Effector memory CD8-positive, alpha-beta T cell (primary cell): Measurements from ENCODE around the gene ARHGEF28.
A peak's percentile ranks its signal among the peaks of the same experiment; 100 is the strongest.

ENCODE experiments used
- ATAC-seq: fragments of 150-1000 bp; cut with Tn5 transposase; replicated peaks from 2 replicates; pipeline ENCODE4 v1.10.0; 2021; ENCODE audit warnings: mild to moderate bottlenecking, moderate library complexity
- DNase-seq, 3 experiments: peaks; one replicate each; pipeline ENCODE4 v3.0.0; 2021
- H3K27ac Mint-ChIP-seq, 2 donors: one replicate each; pipeline ENCODE4 v1.8.0; 2022; ENCODE audit warnings: mild to moderate bottlenecking in 2 of 2, mixed read lengths in 2 of 2, moderate library complexity in 2 of 2
- H3K27me3 Mint-ChIP-seq, 2 donors: one replicate each; pipeline ENCODE4 v1.8.0; 2022; ENCODE audit warnings: mixed read lengths in 2 of 2
- H3K36me3 Mint-ChIP-seq: one replicate; pipeline ENCODE4 v1.8.0; 2022; ENCODE audit warnings: mild to moderate bottlenecking, moderate library complexity, mixed read lengths; ENCODE audit not compliant: insufficient read depth
- H3K4me1 Mint-ChIP-seq, 2 donors: one replicate each; pipeline ENCODE4 v1.8.0; 2022; ENCODE audit warnings: low read depth in 2 of 2, mixed read lengths in 2 of 2
- H3K4me3 Mint-ChIP-seq, 2 donors: one replicate each; pipeline ENCODE4 v1.8.0; 2022; ENCODE audit warnings: mild to moderate bottlenecking in 2 of 2, mixed read lengths in 2 of 2, moderate library complexity in 2 of 2
- H3K9me3 Mint-ChIP-seq, 2 donors: one replicate each; pipeline ENCODE4 v1.8.0; 2022; ENCODE audit warnings: mixed read lengths in 2 of 2

Gene ARHGEF28

DNA sequence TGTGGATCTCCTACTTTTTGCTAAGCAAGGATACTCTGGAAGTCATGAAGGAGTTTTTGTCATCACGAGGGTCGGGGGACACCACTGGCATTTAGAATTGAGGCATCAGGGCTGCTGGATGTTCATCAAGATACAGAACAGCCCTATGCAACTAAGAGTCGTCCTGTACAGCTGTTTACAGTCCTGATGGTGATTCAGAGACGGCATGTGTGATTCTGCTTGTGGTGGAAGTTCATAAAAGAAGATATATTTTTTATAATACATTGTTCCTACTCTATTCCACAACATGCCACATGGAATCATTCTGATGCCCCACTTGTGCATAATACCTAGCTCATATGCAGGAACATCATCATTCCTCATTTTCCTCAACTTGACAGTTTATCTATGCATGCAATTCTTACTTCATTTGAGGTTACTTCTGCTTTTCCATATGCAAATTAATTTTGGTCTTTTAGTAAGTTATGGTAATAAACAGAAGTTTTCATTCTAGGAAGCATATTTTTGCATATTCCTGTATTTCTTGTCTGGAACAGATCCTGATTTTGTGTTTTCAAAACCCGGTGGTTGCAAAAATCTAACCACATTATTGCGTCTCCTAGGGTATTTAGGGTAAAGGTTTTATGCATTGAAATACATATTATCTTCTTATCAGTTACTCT lies 155.2 kb downstream of the ARHGEF28 start:
- DNase-seq (no peak), ATAC-seq (no peak)
- no peaks in the 10 kb centered on the region for H3K36me3 Mint-ChIP-seq
- H3K27ac Mint-ChIP-seq = no peak overlapping the region
- H3K4me1 Mint-ChIP-seq = no peaks in the 10 kb centered on the region
- peaks cover 0 to 31% of the 10 kb centered on the region in 2 donors for H3K27me3 Mint-ChIP-seq
- H3K4me3 Mint-ChIP-seq = no peak overlapping the region
- H3K9me3 Mint-ChIP-seq = no peaks in the 10 kb centered on the region

DNA sequence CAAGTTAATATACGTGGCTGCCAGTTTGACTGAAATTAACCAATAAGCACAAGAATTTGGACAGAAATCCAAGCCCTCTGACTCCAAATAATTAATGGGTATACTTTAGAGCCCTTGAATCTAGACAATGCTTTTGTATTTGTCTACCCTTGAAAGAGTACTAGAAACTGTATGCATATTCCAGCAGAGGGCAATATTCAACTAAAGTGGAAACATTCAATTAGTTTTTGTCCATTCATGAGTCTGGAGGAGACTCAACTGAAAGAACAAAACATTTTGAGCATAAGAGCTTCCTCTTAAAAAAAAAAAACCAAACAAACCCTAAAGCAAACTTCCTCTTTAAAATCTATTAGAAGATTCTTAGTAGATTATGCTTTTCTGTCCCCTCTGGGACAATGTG lies 157.8 kb downstream of the ARHGEF28 start:
- Mint-ChIP-seq H3K4me3 (no peak overlapping the region), H3K36me3 (no peaks in the 10 kb centered on the region), H3K9me3 (no peaks in the 10 kb centered on the region), H3K27me3 (peaks cover 0 to 31% of the 10 kb centered on the region in 2 donors), H3K27ac (no peak overlapping the region), H3K4me1 (no peaks in the 10 kb centered on the region)
- DNase-seq = no peak
- ATAC-seq = no peak

DNA sequence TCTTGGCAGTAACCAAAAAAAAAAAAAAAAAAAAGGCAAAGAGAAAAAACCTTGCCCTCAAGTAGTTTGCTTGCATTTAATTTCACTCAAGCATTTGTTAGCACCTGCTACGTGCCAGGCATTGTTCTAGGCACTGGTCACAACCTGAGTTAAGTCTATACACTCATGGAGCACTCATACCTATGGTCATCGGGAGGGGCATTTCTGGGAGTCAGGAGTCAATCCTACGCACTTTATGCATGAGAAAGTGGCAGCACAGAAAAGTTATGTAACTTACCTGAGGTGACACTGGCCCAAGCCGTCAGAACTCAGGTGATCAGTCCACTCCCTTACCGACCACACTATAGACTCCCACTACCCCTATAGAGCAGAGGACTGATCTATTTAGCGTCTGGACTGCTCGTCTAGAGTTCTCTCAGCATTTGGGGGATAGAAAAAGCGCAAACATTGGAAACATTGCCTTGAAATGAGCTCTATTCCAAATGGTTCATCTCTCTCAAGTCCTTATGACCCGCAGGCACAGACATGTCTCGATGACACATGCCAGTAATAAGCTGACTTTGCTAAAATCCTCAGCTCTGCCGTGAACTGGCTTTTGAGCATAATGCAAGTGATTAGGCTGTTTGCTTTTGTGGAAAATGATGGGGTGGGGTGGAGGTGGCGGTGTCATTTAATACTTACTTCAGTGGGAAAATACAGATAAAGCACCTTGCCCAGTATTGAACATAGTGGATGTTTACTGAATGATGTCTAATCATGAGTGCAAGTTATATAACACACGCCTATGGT lies 160.2 kb downstream of the ARHGEF28 start:
- no peak overlapping the region for H3K27ac Mint-ChIP-seq
- no peak overlapping the region for H3K4me3 Mint-ChIP-seq
- ATAC-seq = no peak
- H3K4me1 Mint-ChIP-seq = no peaks in the 10 kb centered on the region
- no peak for DNase-seq
- no peaks in the 10 kb centered on the region for H3K9me3 Mint-ChIP-seq
- H3K27me3 Mint-ChIP-seq = peaks cover 0 to 32% of the 10 kb centered on the region in 2 donors
- H3K36me3 Mint-ChIP-seq = no peaks in the 10 kb centered on the region

DNA sequence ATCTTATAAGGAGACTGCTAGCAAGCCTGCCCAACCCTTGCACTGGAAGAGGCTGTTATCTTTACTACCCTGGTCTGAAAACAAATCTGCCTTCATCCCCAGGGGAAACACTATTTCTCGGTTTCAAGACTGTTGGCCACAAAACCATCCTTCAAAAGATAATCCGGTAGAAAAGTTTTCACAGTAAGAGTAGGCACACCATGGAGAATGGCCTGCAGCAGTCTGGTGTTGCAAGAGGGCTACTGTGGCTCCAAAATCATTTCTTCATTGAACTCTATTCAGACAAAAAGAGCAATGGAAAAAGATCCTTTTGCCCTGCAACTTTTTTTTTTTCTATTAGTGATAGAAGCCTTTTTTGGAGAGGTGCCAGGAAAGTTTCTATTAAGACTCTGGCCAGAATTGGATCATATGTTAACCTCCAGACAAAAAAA lies 163.9 kb downstream of the ARHGEF28 start:
- ATAC-seq (no peak), DNase-seq (no peak)
- no peak overlapping the region for H3K27ac Mint-ChIP-seq
- no peak overlapping the region for H3K4me3 Mint-ChIP-seq
- H3K27me3 Mint-ChIP-seq = peaks cover 0 to 19% of the 10 kb centered on the region in 2 donors
- H3K36me3 Mint-ChIP-seq = no peaks in the 10 kb centered on the region
- H3K4me1 Mint-ChIP-seq = no peaks in the 10 kb centered on the region
- H3K9me3 Mint-ChIP-seq = no peaks in the 10 kb centered on the region

DNA sequence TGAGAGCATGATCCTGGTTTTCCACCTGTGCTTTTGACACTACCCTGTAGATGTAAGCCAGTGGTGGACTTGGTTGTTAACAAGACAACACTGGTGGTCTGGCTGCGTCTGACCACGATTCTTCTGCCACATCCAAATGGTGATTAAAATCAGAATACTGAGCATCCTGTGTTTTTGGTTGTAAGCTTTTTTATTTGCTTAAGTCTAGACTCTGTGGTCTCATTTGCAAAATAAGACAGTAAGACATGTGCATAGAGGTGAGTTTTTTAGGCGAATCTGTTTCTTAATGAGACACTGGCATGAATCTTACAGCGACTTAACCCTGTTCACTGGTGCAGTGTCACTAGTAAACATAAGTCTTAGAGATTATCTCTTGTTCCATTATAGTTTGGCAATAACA lies 165.4 kb downstream of the ARHGEF28 start:
- no peak overlapping the region for H3K4me3 Mint-ChIP-seq
- H3K9me3 Mint-ChIP-seq = no peaks in the 10 kb centered on the region
- DNase-seq (no peak), ATAC-seq (peak; percentile 7)
- peaks cover 4 to 5% of the 10 kb centered on the region in 2 donors for H3K4me1 Mint-ChIP-seq
- H3K27me3 Mint-ChIP-seq = peaks cover 0 to 18% of the 10 kb centered on the region in 2 donors
- H3K36me3 Mint-ChIP-seq = no peaks in the 10 kb centered on the region
- no peak overlapping the region for H3K27ac Mint-ChIP-seq

DNA sequence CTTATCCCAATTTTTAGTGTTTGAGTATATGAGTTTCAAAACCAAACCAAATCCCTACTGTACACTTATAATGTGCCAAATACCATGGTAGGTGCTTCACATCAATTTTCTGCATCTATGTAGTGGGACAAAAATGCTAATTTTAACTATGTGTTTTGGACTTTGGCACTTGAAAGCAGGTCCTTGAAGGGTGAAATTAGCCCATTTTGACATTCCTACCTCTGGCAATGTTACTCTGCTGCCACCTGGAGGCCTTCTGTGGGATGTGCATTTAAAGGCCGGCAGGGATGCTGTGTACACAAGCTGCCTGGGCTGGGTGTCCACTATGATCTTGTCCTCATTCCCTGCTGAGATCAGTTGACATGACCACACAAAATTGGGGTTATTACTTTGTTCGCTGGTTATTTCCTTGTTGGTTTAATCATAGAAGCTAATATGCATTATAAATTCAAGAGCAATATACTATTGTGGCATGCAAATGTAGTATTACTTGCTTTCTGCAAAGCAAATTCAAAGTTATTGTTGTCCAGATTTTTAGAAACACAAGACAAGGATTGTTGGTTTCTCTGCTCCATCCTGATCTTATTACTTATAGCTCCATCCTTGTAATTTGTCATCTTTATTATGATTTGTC lies 166.8 kb downstream of the ARHGEF28 start:
- no peaks in the 10 kb centered on the region for H3K9me3 Mint-ChIP-seq
- no peak overlapping the region for H3K4me3 Mint-ChIP-seq
- ATAC-seq = peak; percentile 81
- peak; percentile 56 to 72 (median 62) for DNase-seq
- H3K27me3 Mint-ChIP-seq = peaks cover 0 to 23% of the 10 kb centered on the region in 2 donors
- no peaks in the 10 kb centered on the region for H3K36me3 Mint-ChIP-seq
- no peak overlapping the region for H3K27ac Mint-ChIP-seq
- peaks cover 6 to 8% of the 10 kb centered on the region in 2 donors for H3K4me1 Mint-ChIP-seq

DNA sequence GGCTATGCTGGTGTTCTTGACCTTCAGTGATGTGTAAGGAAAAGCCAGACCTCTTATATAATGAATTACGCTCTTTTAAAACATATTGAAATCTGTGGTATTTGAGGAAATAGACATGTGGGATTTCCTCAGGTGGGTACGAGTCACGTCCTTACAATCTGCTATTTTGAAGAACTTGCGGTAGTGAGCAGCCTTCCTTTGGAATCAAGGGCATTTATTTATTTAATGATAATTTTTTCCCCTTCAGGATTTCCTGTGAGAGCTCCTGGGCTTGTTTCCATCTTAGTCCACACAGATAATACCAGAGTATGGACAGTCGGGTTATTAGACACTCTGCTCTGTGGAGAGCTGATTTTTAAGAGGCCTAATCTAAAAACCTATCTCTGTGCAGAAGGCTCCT lies 167.9 kb downstream of the ARHGEF28 start:
- H3K9me3 Mint-ChIP-seq = no peaks in the 10 kb centered on the region
- H3K27me3 Mint-ChIP-seq = peaks cover 0 to 34% of the 10 kb centered on the region in 2 donors
- H3K36me3 Mint-ChIP-seq = no peaks in the 10 kb centered on the region
- H3K4me1 Mint-ChIP-seq = peaks cover 6 to 8% of the 10 kb centered on the region in 2 donors
- H3K27ac Mint-ChIP-seq = no peak overlapping the region
- ATAC-seq (no peak), DNase-seq (no peak)
- H3K4me3 Mint-ChIP-seq = no peak overlapping the region

DNA sequence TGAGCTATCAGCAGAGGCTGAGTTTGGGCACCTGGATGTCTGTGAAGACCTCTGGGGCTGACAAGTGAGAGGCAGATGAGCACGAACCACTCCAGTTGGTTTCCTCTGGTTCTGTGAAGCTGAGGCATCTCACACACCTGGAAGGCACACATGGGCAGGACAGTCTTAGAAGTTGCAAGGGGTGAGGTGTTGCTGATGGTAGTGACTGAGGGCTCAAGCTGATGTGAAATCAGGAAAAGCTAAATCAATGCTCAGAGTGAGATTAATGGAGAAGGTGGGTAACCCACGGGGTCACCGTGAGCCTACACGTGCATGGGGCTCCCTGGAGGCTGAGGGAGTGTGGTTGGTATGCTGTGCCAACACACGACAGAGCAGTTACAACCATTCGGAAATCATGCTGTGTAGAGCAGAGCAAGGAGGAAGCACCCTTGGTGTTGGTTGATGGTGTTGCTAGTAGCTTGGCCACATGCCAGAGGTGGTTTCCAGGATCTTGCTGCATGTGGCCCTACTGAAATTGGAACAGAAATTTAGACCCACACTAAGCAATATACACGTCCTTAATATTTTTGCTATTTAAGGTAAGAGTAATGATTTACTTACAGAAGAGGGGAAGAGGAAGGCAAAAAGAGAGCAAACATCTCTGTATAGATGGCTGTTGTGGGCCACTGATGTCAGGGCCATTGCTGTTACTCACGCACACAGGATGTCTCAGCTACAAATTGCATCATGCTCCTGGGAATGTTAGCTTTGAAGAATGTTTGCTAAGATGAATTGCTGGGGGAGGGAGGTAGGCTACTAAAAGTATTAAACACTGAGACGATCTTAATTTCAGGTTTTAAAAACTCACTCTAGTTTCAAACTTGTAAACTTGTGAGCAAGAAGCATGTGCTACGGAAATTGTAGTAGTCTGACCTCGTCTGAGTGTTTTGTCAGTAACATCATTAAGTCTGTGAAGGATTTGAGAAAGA lies 170.5 kb downstream of the ARHGEF28 start:
- ATAC-seq (peak; percentile 70), DNase-seq (peak; percentile 8 to 15 (median 9))
- Mint-ChIP-seq H3K36me3 (no peaks in the 10 kb centered on the region), H3K9me3 (no peaks in the 10 kb centered on the region), H3K4me1 (peaks cover 6 to 8% of the 10 kb centered on the region in 2 donors), H3K27ac (peak overlapping the region in 1 of 2 donors; percentile 1), H3K27me3 (peaks cover 4 to 32% of the 10 kb centered on the region in 2 donors), H3K4me3 (no peak overlapping the region)

DNA sequence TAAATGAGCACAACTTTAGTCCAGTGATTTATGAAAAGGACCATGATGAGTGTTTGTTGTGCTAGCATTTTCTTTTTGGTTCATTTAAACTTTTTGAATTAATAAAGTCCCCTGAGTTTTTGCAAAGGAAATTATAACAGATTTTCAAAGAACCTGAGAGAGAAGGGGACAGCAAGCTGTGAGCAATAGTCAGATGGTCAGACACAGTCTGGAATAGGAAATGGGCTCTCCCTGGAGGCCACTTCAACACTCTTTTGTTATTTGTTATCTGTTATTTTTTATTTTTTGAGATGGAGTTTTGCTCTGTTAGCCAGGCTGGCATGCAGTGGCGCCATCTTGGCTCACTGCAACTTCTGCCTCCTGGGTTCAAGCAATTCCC lies 171.1 kb downstream of the ARHGEF28 start:
- Mint-ChIP-seq H3K36me3 (no peaks in the 10 kb centered on the region), H3K9me3 (no peaks in the 10 kb centered on the region), H3K27ac (no peak overlapping the region), H3K27me3 (peaks cover 4 to 32% of the 10 kb centered on the region in 2 donors), H3K4me3 (no peak overlapping the region), H3K4me1 (peaks cover 6 to 8% of the 10 kb centered on the region in 2 donors)
- ATAC-seq (no peak), DNase-seq (no peak)

DNA sequence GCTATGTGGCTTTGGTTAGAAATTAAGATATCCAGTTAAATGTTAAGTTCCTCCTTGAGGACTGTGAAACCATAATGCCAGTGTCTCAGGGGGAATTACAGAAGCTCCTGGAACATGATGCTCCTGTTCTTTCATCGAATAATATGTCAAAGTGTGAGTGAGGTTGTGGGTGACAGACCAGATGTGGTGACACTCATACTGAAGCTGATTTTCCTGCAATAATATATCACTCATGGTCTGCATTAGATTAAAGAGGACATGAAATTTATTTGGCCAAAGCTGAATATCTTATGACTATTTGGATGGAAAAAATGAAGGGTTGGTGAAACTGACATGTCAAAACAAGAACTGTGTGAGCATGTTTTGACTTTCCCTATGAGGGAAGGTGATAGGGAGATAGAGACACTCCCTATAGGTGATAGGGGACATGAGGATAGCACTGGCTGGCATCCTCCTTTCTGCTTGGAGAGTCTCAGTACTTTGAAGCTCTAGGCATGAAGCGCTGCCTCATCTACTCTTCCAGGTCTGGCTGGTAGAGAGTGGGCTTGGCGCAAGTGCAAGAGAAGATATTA lies 173.5 kb downstream of the ARHGEF28 start:
- Mint-ChIP-seq H3K9me3 (no peaks in the 10 kb centered on the region), H3K27ac (no peak overlapping the region), H3K36me3 (no peaks in the 10 kb centered on the region), H3K4me1 (peaks cover 6 to 8% of the 10 kb centered on the region in 2 donors), H3K27me3 (peaks cover 4 to 32% of the 10 kb centered on the region in 2 donors), H3K4me3 (no peak overlapping the region)
- DNase-seq = no peak
- no peak for ATAC-seq

DNA sequence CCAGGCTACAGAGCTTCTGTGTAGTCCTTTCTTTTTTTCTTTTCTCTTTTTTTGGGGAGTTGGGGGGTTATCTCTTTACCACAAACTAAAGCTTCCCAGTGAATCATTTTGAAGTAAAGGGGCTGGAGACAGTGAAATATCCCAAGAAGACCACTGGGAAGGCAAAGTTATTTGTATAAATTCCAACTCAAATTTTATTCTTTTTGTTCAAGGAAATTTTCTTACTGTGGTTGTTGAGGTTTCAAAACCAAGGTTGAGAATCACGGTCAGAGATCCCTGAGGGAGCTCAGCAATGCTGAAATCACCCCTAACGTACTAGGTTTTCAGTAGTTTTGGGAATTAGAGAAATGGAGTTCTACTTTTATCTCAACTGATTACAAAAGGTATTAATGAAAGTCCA lies 175.7 kb downstream of the ARHGEF28 start:
- Mint-ChIP-seq H3K27me3 (peaks cover 4 to 21% of the 10 kb centered on the region in 2 donors), H3K4me3 (no peak overlapping the region), H3K4me1 (peaks cover 0 to under 1% of the 10 kb centered on the region in 2 donors), H3K27ac (no peak overlapping the region), H3K9me3 (no peaks in the 10 kb centered on the region), H3K36me3 (no peaks in the 10 kb centered on the region)
- no peak for ATAC-seq
- DNase-seq = no peak

DNA sequence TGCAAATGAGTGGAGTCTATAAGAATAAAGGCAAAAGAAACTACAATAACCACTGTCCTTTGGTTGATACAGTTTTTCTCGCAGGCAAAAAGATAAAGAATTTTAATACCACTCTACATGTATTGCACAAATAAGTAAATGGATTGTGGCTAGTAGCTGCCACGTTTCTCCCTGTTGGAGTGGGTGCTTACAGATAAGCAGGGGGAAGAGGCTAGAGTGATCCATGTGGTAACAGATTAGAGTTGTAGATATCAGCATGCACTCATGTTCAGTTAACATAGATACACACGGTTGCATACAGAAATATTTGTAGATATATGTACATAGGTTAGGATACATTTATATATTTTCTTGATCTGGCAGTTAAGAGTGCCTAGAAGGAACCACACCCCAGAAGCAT lies 179.5 kb downstream of the ARHGEF28 start:
- Mint-ChIP-seq H3K4me1 (no peaks in the 10 kb centered on the region), H3K27me3 (peaks cover 3 to 6% of the 10 kb centered on the region in 2 donors), H3K36me3 (no peaks in the 10 kb centered on the region), H3K9me3 (no peaks in the 10 kb centered on the region), H3K4me3 (no peak overlapping the region), H3K27ac (no peak overlapping the region)
- no peak for ATAC-seq
- DNase-seq = no peak
